Measurements from ENCODE around the gene CRIP3.
A peak's percentile ranks its signal among the peaks of the same experiment; 100 is the strongest.

Gene CRIP3

GRCh38 chr6:43262000-43262779, 46.4 kb downstream of the CRIP3 start:
- TF ChIP-seq TAF1 (IDR thresholded peaks at IDR 0.05; ENCODE audit: low read depth, low read length) (no peak), POU2F2 (IDR thresholded peaks at IDR 0.05; ENCODE audit: low read depth, low read length) (no peak), PAX5 (IDR thresholded peaks at IDR 0.05; ENCODE audit: insufficient read depth, low read length, severe bottlenecking) (no peak), POLR2A (IDR thresholded peaks at IDR 0.05; ENCODE audit: low read depth, low read length) (no peak), SPI1 (IDR thresholded peaks at IDR 0.05; ENCODE audit: low read depth, low read length) (no peak), POLR2AphosphoS5 (IDR thresholded peaks at IDR 0.05; ENCODE audit: low read depth, low read length) (no peak)
- no peak for FAIRE-seq
- no peak for DNase-seq (ENCODE audit: insufficient read length, low spot score)

DNA sequence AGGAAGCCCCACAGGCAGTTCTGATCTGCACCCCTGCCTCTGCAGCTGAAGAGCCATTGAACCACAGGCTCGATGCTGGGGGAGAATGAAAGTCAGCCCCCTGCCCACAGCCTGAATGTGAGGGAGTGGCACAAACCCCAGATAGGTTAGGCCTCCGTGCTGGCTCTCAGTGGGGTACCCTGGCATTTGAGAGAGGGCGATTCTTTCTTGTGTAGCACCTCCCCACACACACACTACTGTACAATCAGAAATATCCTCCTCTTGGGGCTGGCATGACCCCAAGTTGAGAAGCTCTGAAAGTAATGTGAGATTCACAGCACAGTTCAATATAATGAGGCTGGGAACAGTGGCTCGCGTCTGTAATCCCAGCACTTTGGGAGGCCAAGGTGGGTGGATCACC, 47.4 kb downstream of the CRIP3 start:
- no peak for TF ChIP-seq TAF1 (IDR thresholded peaks at IDR 0.05; ENCODE audit: low read depth, low read length)
- no peak for TF ChIP-seq PAX5 (IDR thresholded peaks at IDR 0.05; ENCODE audit: insufficient read depth, low read length, severe bottlenecking)
- no peak for FAIRE-seq
- DNase-seq (ENCODE audit: insufficient read length, low spot score) = no peak

DNA sequence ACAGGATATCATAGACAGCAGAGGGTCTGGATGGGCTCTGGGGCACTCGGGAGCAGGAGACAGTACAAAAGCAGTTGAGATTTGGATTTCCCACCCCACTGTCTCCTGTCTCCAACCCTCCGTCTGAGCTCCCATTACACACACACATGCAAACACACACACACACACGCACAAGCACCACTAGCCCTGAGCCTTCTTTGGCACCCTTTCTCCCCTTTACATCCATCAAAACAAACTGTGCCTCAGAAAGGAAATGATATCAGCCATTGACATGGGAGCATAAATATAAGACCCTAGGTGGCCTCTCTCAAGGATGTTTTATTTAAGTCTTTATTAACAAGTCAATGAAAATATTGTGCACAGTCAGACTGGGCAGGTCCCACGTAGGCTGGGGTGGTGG, 47.8 kb downstream of the CRIP3 start:
- FAIRE-seq (no peak), DNase-seq (ENCODE audit: insufficient read length, low spot score) (no peak)
- no peak for TF ChIP-seq SPI1 (IDR thresholded peaks at IDR 0.05; ENCODE audit: low read depth, low read length)
- TF ChIP-seq POLR2A (IDR thresholded peaks at IDR 0.05; ENCODE audit: low read depth, low read length) = no peak
- no peak for TF ChIP-seq TAF1 (IDR thresholded peaks at IDR 0.05; ENCODE audit: low read depth, low read length)
- TF ChIP-seq PAX5 (IDR thresholded peaks at IDR 0.05; ENCODE audit: insufficient read depth, low read length, severe bottlenecking) = no peak
- TF ChIP-seq POLR2AphosphoS5 (IDR thresholded peaks at IDR 0.05; ENCODE audit: low read depth, low read length) = no peak
- no peak for TF ChIP-seq POU2F2 (IDR thresholded peaks at IDR 0.05; ENCODE audit: low read depth, low read length)

DNA sequence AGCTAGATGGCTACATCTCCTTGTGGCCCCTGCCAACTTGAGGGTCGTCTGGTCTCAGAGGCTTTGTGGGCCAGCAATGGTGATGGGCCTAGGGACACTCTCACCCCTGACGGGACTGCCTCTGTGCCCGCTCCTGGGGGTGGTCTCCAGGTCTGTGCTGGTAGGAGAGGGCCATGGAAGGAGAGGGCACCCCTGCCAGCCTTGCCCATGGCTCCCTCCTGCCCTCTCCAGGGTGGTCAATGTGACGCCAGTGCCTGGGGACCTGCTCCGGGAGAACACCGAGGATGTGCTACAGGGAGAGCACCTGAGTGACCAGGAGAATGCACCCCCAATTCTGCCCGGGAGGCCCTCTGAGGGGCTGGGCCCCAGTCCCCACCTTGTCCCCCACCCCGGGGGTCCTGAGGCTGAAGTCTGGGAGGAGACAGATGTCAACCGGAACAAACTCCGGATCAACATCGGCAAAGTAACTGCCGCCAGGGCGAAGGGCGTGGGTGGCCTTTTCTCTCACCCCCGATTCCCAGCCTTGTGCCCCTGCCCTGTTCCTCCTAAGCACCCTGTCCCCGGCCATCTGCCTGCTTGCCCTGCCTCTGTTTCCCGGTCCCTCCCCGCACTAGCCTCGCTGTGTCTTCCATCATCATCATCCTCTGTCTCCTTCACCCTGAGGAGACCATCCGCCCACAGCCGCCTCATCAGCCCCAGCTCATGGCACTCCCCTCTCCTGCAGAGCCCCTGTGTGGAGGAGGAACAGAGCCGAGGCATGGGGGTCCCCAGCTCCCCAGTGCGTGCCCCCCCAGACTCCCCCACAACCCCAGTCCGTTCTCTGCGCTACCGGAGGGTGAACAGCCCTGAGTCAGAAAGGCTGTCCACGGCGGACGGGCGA, 49.6 kb downstream of the CRIP3 start:
- no peak for FAIRE-seq
- TF ChIP-seq SPI1 (IDR thresholded peaks at IDR 0.05; ENCODE audit: low read depth, low read length) (no peak), POLR2AphosphoS5 (IDR thresholded peaks at IDR 0.05; ENCODE audit: low read depth, low read length) (no peak), POLR2A (IDR thresholded peaks at IDR 0.05; ENCODE audit: low read depth, low read length) (no peak), POU2F2 (IDR thresholded peaks at IDR 0.05; ENCODE audit: low read depth, low read length) (no peak)

GRCh38 chr6:43258180-43258579, 50.4 kb downstream of the CRIP3 start:
- TF ChIP-seq PAX5 (IDR thresholded peaks at IDR 0.05; ENCODE audit: insufficient read depth, low read length, severe bottlenecking) (no peak), POLR2AphosphoS5 (IDR thresholded peaks at IDR 0.05; ENCODE audit: low read depth, low read length) (no peak), TAF1 (IDR thresholded peaks at IDR 0.05; ENCODE audit: low read depth, low read length) (no peak), POU2F2 (IDR thresholded peaks at IDR 0.05; ENCODE audit: low read depth, low read length) (no peak), SPI1 (IDR thresholded peaks at IDR 0.05; ENCODE audit: low read depth, low read length) (no peak), POLR2A (IDR thresholded peaks at IDR 0.05; ENCODE audit: low read depth, low read length) (no peak)
- FAIRE-seq = no peak
- no peak for DNase-seq (ENCODE audit: insufficient read length, low spot score)

More for the DNA sequence above, 49.6 kb downstream of the CRIP3 start:
- no peak for DNase-seq (ENCODE audit: insufficient read length, low spot score)

DNA sequence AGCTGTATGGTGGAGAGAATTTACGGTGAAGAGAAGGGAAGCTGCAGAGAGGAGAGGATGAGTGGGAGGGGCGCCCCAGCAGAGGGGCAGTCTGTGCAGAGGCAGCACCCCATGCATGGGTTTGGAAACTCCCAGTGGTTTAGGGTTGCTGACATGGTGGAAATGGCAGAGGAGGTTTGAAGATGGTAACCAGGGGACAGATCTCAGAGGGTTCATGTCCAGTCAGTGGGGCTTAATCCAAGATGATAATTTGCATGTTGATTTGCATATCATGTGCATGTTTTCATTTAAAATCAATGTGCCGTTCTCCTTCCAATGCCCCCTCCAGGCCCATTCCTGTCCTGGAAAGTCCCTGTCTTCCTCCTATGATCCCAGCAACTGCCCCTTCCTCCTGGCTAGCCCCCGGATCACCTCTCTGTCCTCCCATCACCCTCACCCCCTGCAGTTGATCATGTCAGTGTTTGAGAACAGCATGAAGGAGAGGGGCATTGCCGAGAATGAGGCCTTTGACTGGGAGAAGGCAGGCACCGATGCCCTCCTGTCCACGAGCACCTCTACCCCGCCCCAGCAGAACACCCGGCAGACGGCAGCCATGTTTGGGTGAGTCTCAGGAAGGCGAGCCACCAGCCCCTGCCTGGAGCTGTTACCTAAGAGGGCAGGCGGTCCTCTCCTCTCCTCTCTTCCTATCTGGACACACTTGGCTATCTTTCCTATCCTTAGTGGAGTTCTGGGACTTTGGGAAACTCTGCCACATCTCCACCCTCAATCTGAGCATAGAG, 51.1 kb downstream of the CRIP3 start:
- no peak for DNase-seq (ENCODE audit: insufficient read length, low spot score)
- TF ChIP-seq POU2F2 (IDR thresholded peaks at IDR 0.05; ENCODE audit: low read depth, low read length) (peak; percentile 29; the same call in 1 of the 2 replicates), SPI1 (IDR thresholded peaks at IDR 0.05; ENCODE audit: low read depth, low read length) (no peak)
- FAIRE-seq = peak; percentile 72

- TF ChIP-seq SPI1 (IDR thresholded peaks at IDR 0.05; ENCODE audit: low read depth, low read length) = no peak
- no peak for DNase-seq (ENCODE audit: insufficient read length, low spot score)
- FAIRE-seq = no peak
Observed at GRCh38 chr6:43256670-43257366, 51.8 kb downstream of the CRIP3 start.
